IMR-90 (cell line): ENCODE measurements around the gene NALCN. TPM values are rescaled to one million over a fixed set of nuclear protein-coding genes. Genes with fewer than 3 reads are reported as not detected.

Source experiments
- ATAC-seq: fragments of 200-7000 bp; cut with Tn5 transposase; 2 replicates; pipeline ENCODE4 v1.9.1; 2020; ENCODE audit warnings: low read depth, mild to moderate bottlenecking, moderate library complexity
- BruUV-seq: library from RNA; stranded (reverse); fragments of 400-500 nt; replicated peaks from 2 replicates; lab custom pipeline; 2021; lab: Mats Ljungman, UMichigan
- CTCF ChIA-PET: fragments of 300-600 bp; formaldehyde crosslinking; extraction: SDS; loops from one replicate; lab custom pipeline; 2021; ENCODE audit warnings: antibody characterized with exemption; lab: Yijun Ruan, JAX
- POLR2A ChIA-PET: fragments of 300-600 bp; sonication (Branson Sonifier 250); formaldehyde crosslinking; loops from one replicate; lab custom pipeline; 2022; ENCODE audit warnings: antibody characterized with exemption; ENCODE audit not compliant: unreplicated experiment; lab: Charles Lee
- DNase-seq: peaks from one replicate; pipeline ENCODE4 v3.0.0; 2013
- H2AFZ ChIP-seq: replicated peaks from 2 replicates; pipeline ENCODE3; 2013; ENCODE audit warnings: low read length, mild to moderate bottlenecking; ENCODE audit not compliant: poor library complexity
- H2AK5ac ChIP-seq: 2 replicates; pipeline ENCODE4 v1.6.1; 2013; ENCODE audit warnings: low read depth, low read length, inconsistent platforms
- H2AK9ac ChIP-seq: replicated peaks from 2 replicates; pipeline ENCODE3; 2013; ENCODE audit warnings: mild to moderate bottlenecking, low read depth, low read length, moderate library complexity; ENCODE audit not compliant: poor library complexity
- H2BK120ac ChIP-seq: 2 replicates; pipeline ENCODE4 v1.6.1; 2013; ENCODE audit warnings: low read depth, low read length, inconsistent platforms
- H2BK15ac ChIP-seq: 3 replicates; pipeline ENCODE4 v1.6.1; 2013; ENCODE audit warnings: low read depth, low read length, inconsistent platforms
- H2BK20ac ChIP-seq: 2 replicates; pipeline ENCODE4 v1.6.1; 2013; ENCODE audit warnings: low read depth, mild to moderate bottlenecking, inconsistent platforms, low read length, moderate library complexity
- H2BK5ac ChIP-seq: 2 replicates; pipeline ENCODE4 v1.6.1; 2013; ENCODE audit warnings: mild to moderate bottlenecking, low read depth, low read length, inconsistent platforms; ENCODE audit not compliant: poor library complexity, severe bottlenecking
- H3K14ac ChIP-seq: replicated peaks from 2 replicates; pipeline ENCODE4 v1.6.1; 2013; ENCODE audit warnings: low read depth, low read length, inconsistent platforms
- H3K18ac ChIP-seq: 2 replicates; pipeline ENCODE4 v1.6.1; 2013; ENCODE audit warnings: low read depth, low read length, control low read depth
- H3K23ac ChIP-seq: 2 replicates; pipeline ENCODE4 v1.6.1; 2013; ENCODE audit warnings: low read depth, low read length, inconsistent platforms
- H3K27ac ChIP-seq: 2 replicates; pipeline ENCODE4 v1.5.1; 2013; ENCODE audit warnings: mild to moderate bottlenecking, control low read depth, low read length; ENCODE audit not compliant: insufficient read depth
- H3K27me3 ChIP-seq: 2 replicates; pipeline ENCODE4 v1.6.1; 2013; ENCODE audit warnings: low read length; ENCODE audit not compliant: control insufficient read depth, insufficient read depth
- H3K36me3 ChIP-seq: 2 replicates; pipeline ENCODE4 v1.6.1; 2013; ENCODE audit warnings: low read length, mixed read lengths; ENCODE audit not compliant: control insufficient read depth, insufficient read depth
- H3K4ac ChIP-seq: 2 replicates; pipeline ENCODE4 v1.6.1; 2013; ENCODE audit warnings: low read depth, low read length, inconsistent platforms
- H3K4me1 ChIP-seq: 2 replicates; pipeline ENCODE4 v1.6.1; 2013; ENCODE audit warnings: low read length, mixed read lengths; ENCODE audit not compliant: control insufficient read depth, insufficient read depth
- H3K4me2 ChIP-seq: 2 replicates; pipeline ENCODE4 v1.6.1; 2013; ENCODE audit warnings: low read depth, mild to moderate bottlenecking, control low read depth, low read length, moderate library complexity
- H3K4me3 ChIP-seq: 2 replicates; pipeline ENCODE4 v1.5.1; 2013; ENCODE audit warnings: low read depth, mild to moderate bottlenecking, control low read depth, low read length, moderate library complexity; ENCODE audit not compliant: insufficient read depth
- H3K56ac ChIP-seq: 2 replicates; pipeline ENCODE4 v1.6.1; 2013; ENCODE audit warnings: low read length, inconsistent platforms; ENCODE audit not compliant: insufficient read depth; ENCODE audit errors: extremely low read depth
- H3K79me1 ChIP-seq, 2 experiments: 2 replicates each; pipeline ENCODE4 v1.6.1; 2013; ENCODE audit warnings: low read length in 2 of 2, inconsistent platforms in 1 of 2, low read depth in 1 of 2
- H3K9ac ChIP-seq: 2 replicates; pipeline ENCODE4 v1.6.1; 2013; ENCODE audit warnings: low read depth, low read length, control low read depth
- H3K9me1 ChIP-seq: 2 replicates; pipeline ENCODE4 v1.6.1; 2013; ENCODE audit warnings: low read length, inconsistent platforms; ENCODE audit not compliant: insufficient read depth
- H3K9me3 ChIP-seq: 2 replicates; pipeline ENCODE4 v1.6.1; 2013; ENCODE audit warnings: low read length; ENCODE audit not compliant: control insufficient read depth, insufficient read depth
- H4K20me1 ChIP-seq: 2 replicates; pipeline ENCODE4 v1.6.1; 2013; ENCODE audit warnings: low read length, inconsistent platforms; ENCODE audit not compliant: insufficient read depth
- H4K5ac ChIP-seq: 2 replicates; pipeline ENCODE4 v1.6.1; 2013; ENCODE audit warnings: mild to moderate bottlenecking, low read depth, low read length, control low read depth
- H4K8ac ChIP-seq, 2 experiments: 2 replicates each; pipeline ENCODE4 v1.6.1; 2013; ENCODE audit warnings: low read depth in 2 of 2, low read length in 2 of 2, control low read depth in 1 of 2, inconsistent platforms in 1 of 2
- H4K91ac ChIP-seq: 2 replicates; pipeline ENCODE4 v1.6.1; 2013; ENCODE audit warnings: low read depth, low read length, inconsistent platforms; ENCODE audit not compliant: insufficient read depth
- ELK1 ChIP-seq: fragments of 150-350 bp; IDR thresholded peaks from 2 replicates; pipeline ENCODE4 v1.6.1; 2016; ENCODE audit warnings: low read depth, mild to moderate bottlenecking, low read length, moderate library complexity, borderline replicate concordance
- NFE2L2 ChIP-seq: fragments of 150-350 bp; IDR thresholded peaks from 2 replicates; pipeline ENCODE4 v1.6.1; 2016; ENCODE audit warnings: low read depth, mild to moderate bottlenecking, low read length
- WGBS, 2 experiments: methylation state at CpG; one replicate each; pipeline versions ENCODE4 v1.1.5 to v1.1.7; 2013; ENCODE audit warnings: missing lambda C conversion rate in 2 of 2; ENCODE audit not compliant: insufficient read length in 1 of 2; ENCODE audit errors: extremely low coverage in 2 of 2; 5-methylcytosine and 5-hydroxymethylcytosine counted together
- dilution Hi-C: fragments of 300-500 bp; cut with HindIII; formaldehyde crosslinking; loops from one replicate; pipeline ENCODE4 v1.14.3; 2018; ENCODE audit warnings: low sequenced_read_pairs; ENCODE audit not compliant: unreplicated experiment
- in situ Hi-C: fragments of 300-500 bp; cut with MboI; formaldehyde crosslinking; loops from 3 replicates; pipeline ENCODE4 v1.14.3; 2019; ENCODE audit warnings: low sequenced_read_pairs, inconsistent platforms, mixed read lengths
- intact Hi-C: fragments of 100-400 bp; cut with micrococcal nuclease; formaldehyde crosslinking; loops from 2 replicates; pipeline ENCODE4 v1.10.0; 2022
- polyA plus RNA-seq, 3 experiments: library from polyadenylated mRNA; depleted of rRNA; stranded (reverse); fragments of >200 nt; gene quantifications; 2 replicates each; pipeline ENCODE4 v1.2.3, GENCODE V29; 2012; ENCODE audit warnings: low replicate concordance in 1 of 3
- total RNA-seq: library from RNA; depleted of rRNA; stranded (reverse); fragments of >200 nt; gene quantifications from 2 replicates; pipeline ENCODE4 v1.2.3, GENCODE V29; 2012

Gene NALCN
- total and polyA plus RNA-seq, 2 of the 4 experiments (the other 2 are of a cell fraction): 2.9 to 4.8 TPM

DNA sequence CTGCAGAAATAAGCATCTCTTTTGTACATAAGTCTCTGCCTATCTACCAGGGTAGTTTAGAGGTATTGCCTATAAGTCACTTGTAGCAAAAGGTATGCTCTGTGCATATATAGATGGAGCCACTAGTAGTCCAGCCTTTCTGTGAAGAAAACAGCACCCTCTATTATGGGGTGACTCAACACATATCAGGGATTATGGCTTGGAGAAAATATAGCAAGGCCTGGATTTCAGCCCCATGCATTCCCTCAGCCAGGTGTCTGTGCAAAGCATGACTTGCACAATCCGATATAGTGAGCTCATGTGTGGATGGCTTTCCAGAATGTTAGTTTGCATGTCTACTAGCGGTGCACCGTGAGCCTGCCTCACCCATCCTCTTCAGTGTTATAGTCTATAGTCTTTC is 13.4 kb upstream of the NALCN start:
- H2AK5ac ChIP-seq: no peak overlapping the region
- no peak overlapping the region for H2AFZ ChIP-seq
- H3K79me1 ChIP-seq: no peaks in the 10 kb centered on the region
- H3K23ac ChIP-seq: no peak overlapping the region
- H3K4me2 ChIP-seq: no peak overlapping the region
- H3K9me3 ChIP-seq: no peaks in the 10 kb centered on the region
- CTCF ChIA-PET: no interaction called here
- WGBS, 2 experiments: no CpG with 5 or more reads among the region's 3 CpGs
- no peak for TF ChIP-seq ELK1
- peak; percentile 47 for TF ChIP-seq NFE2L2
- no peak overlapping the region for H3K18ac ChIP-seq
- no peak overlapping the region for H2AK9ac ChIP-seq
- H3K27me3 ChIP-seq: no peaks in the 10 kb centered on the region
- H3K56ac ChIP-seq: no peak overlapping the region
- H4K5ac ChIP-seq: no peak overlapping the region
- no peaks in the 10 kb centered on the region for H3K36me3 ChIP-seq
- no peak overlapping the region for H3K4ac ChIP-seq
- no peak overlapping the region for H4K8ac ChIP-seq
- H3K27ac ChIP-seq: no peak overlapping the region
- dilution Hi-C loops (no loop called here), in situ Hi-C loops (no loop called here), intact Hi-C loops (no loop called here)
- no peaks in the 10 kb centered on the region for H3K4me1 ChIP-seq
- no peak overlapping the region for H3K14ac ChIP-seq
- ATAC-seq (no peak), DNase-seq (peak; percentile 7)
- H3K9ac ChIP-seq: no peak overlapping the region
- no peaks in the 10 kb centered on the region; the same call in 1 of the 2 replicates for H3K9me1 ChIP-seq
- no TSS peak for BruUV-seq
- H2BK5ac ChIP-seq: no peak overlapping the region
- H4K91ac ChIP-seq: no peak overlapping the region
- H2BK20ac ChIP-seq: no peak overlapping the region
- H2BK120ac ChIP-seq: no peak overlapping the region
- POLR2A ChIA-PET: no interaction called here
- no peak overlapping the region for H3K4me3 ChIP-seq
- no peak overlapping the region for H2BK15ac ChIP-seq
- H4K20me1 ChIP-seq: no peaks in the 10 kb centered on the region
